OCI-LY7 (cell line): ENCODE measurements around the gene ACOT9. TPM values are rescaled to one million over a fixed set of nuclear protein-coding genes. Genes with fewer than 3 reads are reported as not detected.

ENCODE experiments used
- BruUV-seq: library from RNA; stranded (reverse); fragments of 400-500 nt; replicated peaks from 2 replicates; lab custom pipeline; 2021; lab: Mats Ljungman, UMichigan
- CTCF ChIA-PET: fragments of 300-600 bp; sonication (Branson Sonifier 250); formaldehyde crosslinking; loops from one replicate; lab custom pipeline; 2022; ENCODE audit warnings: antibody characterized with exemption; ENCODE audit not compliant: unreplicated experiment; lab: Charles Lee
- POLR2A ChIA-PET: fragments of 300-600 bp; sonication (Branson Sonifier 250); formaldehyde crosslinking; loops from one replicate; lab custom pipeline; 2022; ENCODE audit warnings: antibody characterized with exemption; lab: Charles Lee
- DNase-seq: peaks from one replicate; pipeline ENCODE4 v3.0.0-alpha.2; 2015; ENCODE audit warnings: low spot score
- H2AFZ ChIP-seq: fragments of 200-600 bp; sonication (generic), shearing (Covaris generic); 2 replicates; pipeline ENCODE4 v1.6.1; 2014; ENCODE audit warnings: mild to moderate bottlenecking, antibody characterized with exemption, low read length, moderate library complexity
- H3K27ac ChIP-seq: fragments of 200-600 bp; sonication (generic); 2 replicates; pipeline ENCODE4 v1.5.1; 2014; ENCODE audit warnings: mixed run types, low read depth, mild to moderate bottlenecking, moderate library complexity, low read length, inconsistent platforms; ENCODE audit not compliant: poor library complexity, severe bottlenecking
- H3K36me3 ChIP-seq: fragments of 200-600 bp; sonication (generic); 2 replicates; pipeline ENCODE4 v1.6.1; 2014; ENCODE audit warnings: mild to moderate bottlenecking, antibody characterized with exemption, low read length, moderate library complexity, mixed read lengths; ENCODE audit not compliant: insufficient read depth
- H3K4me1 ChIP-seq: fragments of 200-600 bp; sonication (generic); 2 replicates; pipeline ENCODE4 v1.5.1; 2014; ENCODE audit warnings: mild to moderate bottlenecking, low read length; ENCODE audit not compliant: insufficient read depth, poor library complexity, severe bottlenecking
- H3K4me2 ChIP-seq: fragments of 200-600 bp; sonication (generic); 2 replicates; pipeline ENCODE4 v1.6.1; 2014; ENCODE audit warnings: mild to moderate bottlenecking, low read length
- H3K4me3 ChIP-seq: fragments of 200-600 bp; sonication (generic); 2 replicates; pipeline ENCODE4 v1.5.1; 2014; ENCODE audit warnings: mild to moderate bottlenecking, low read depth, low read length; ENCODE audit not compliant: poor library complexity, severe bottlenecking
- H3K79me2 ChIP-seq: fragments of 200-600 bp; sonication (generic); 2 replicates; pipeline ENCODE4 v1.6.1; 2016; ENCODE audit warnings: low read depth, mild to moderate bottlenecking, low read length, moderate library complexity, mixed read lengths; ENCODE audit not compliant: insufficient read depth
- H3K9me2 ChIP-seq: fragments of 200-600 bp; sonication (generic); 2 replicates; pipeline ENCODE4 v1.6.1; 2016; ENCODE audit warnings: mild to moderate bottlenecking, low read length, mixed read lengths; ENCODE audit not compliant: insufficient read depth
- H3K9me3 ChIP-seq: fragments of 200-600 bp; sonication (generic); 2 replicates; pipeline ENCODE4 v1.6.1; 2014; ENCODE audit warnings: mild to moderate bottlenecking, mixed run types, low read length, mixed read lengths
- H4K20me1 ChIP-seq: fragments of 200-600 bp; sonication (generic); 2 replicates; pipeline ENCODE4 v1.6.1; 2014; ENCODE audit warnings: mild to moderate bottlenecking, antibody characterized with exemption, low read length, moderate library complexity, mixed read lengths; ENCODE audit not compliant: insufficient read depth
- EZH2phosphoT487 ChIP-seq: fragments of 200-600 bp; sonication (generic); IDR thresholded peaks from 2 replicates; pipeline ENCODE4 v1.6.1; 2018; ENCODE audit warnings: low read depth, borderline replicate concordance, mild to moderate bottlenecking, mixed run types, antibody characterized with exemption, low read length, moderate library complexity, mixed read lengths
- intact Hi-C: fragments of 100-400 bp; cut with micrococcal nuclease; formaldehyde crosslinking; loops from one replicate; pipeline ENCODE4 v1.10.0; 2022; ENCODE audit not compliant: unreplicated experiment
- total RNA-seq, 2 experiments: library from RNA; depleted of rRNA in 1 of 2; stranded (reverse); fragments of >200 nt in 1 of 2; shearing (Covaris generic) in 1 of 2; gene quantifications; 2 replicates each; pipeline ENCODE4 v1.2.3, GENCODE V29; 2014 to 2022
- TF ChIP-seq, protein P1 (sequence below): fragments of 200-600 bp; sonication (generic); conservative IDR thresholded peaks from 2 replicates; pipeline ENCODE4 v1.5.1; 2014; ENCODE audit warnings: mild to moderate bottlenecking, antibody characterized with exemption, low read length, moderate library complexity, mixed read lengths

ACOT9 gene
- total RNA-seq, 2 experiments from 2014 or later = 1.9 to 10.6 TPM

GRCh38 chrX:23754664-23755063 is 11.6 kb upstream of the ACOT9 start:
- BruUV-seq = no TSS peak

DNA sequence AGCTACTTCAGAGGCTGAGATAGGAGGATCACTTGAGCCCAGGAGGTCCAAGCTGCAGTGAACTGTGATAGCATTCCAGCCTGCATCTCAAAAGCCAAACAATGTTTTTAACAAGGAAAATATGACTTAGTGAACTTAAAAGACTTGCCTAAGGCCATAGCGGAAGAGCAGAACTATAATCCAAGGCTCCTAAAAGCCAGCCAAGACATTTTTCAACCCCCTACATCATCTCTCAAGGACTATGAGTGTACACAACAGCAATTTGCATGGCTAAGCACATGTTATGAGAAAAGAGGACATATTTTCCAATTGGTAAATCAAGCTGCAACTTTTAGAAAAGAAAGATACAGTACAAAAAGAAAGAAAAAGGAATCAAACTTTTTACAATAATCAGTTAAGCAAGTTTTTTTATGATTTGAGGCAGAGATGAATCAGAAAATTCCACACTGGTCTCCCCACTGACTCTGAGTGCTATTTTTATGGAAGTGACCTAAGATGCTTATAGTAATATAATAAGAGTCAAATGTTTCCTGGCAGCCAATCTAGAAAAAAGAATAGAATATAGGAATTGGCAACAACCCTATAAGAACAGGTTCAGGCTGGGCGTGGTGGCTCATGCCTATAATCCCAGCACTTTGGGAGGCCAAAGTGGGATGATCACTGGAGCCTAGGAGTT is 9.8 kb upstream of the ACOT9 start:
- no peak overlapping the region for H3K27ac ChIP-seq
- no peaks in the 10 kb centered on the region for H3K36me3 ChIP-seq
- TF ChIP-seq, protein P1, sequence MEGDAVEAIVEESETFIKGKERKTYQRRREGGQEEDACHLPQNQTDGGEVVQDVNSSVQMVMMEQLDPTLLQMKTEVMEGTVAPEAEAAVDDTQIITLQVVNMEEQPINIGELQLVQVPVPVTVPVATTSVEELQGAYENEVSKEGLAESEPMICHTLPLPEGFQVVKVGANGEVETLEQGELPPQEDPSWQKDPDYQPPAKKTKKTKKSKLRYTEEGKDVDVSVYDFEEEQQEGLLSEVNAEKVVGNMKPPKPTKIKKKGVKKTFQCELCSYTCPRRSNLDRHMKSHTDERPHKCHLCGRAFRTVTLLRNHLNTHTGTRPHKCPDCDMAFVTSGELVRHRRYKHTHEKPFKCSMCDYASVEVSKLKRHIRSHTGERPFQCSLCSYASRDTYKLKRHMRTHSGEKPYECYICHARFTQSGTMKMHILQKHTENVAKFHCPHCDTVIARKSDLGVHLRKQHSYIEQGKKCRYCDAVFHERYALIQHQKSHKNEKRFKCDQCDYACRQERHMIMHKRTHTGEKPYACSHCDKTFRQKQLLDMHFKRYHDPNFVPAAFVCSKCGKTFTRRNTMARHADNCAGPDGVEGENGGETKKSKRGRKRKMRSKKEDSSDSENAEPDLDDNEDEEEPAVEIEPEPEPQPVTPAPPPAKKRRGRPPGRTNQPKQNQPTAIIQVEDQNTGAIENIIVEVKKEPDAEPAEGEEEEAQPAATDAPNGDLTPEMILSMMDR = no peak
- TF ChIP-seq EZH2phosphoT487 = no peak
- ChIA-PET CTCF (no interaction called here), POLR2A (interaction anchor here (1.2 kb wide), 1 partner anchor 168 kb away, joined by 3 read pairs; no protein-coding TSS in a partner anchor)
- no peaks in the 10 kb centered on the region for H3K79me2 ChIP-seq
- no peak overlapping the region for H3K4me2 ChIP-seq
- DNase-seq = no peak
- no peaks in the 10 kb centered on the region for H3K9me3 ChIP-seq
- intact Hi-C loops = loop anchor here (10.0 kb wide), 1 partner anchor 58 kb away; no protein-coding TSS in a partner anchor
- BruUV-seq = no TSS peak
- no peak overlapping the region for H2AFZ ChIP-seq
- no peaks in the 10 kb centered on the region for H3K9me2 ChIP-seq
- no peaks in the 10 kb centered on the region for H4K20me1 ChIP-seq
- no peaks in the 10 kb centered on the region for H3K4me1 ChIP-seq
- H3K4me3 ChIP-seq = no peak overlapping the region

More at GRCh38 chrX:23754664-23755063, 11.6 kb upstream of the ACOT9 start:
- H2AFZ ChIP-seq = no peak overlapping the region
- no peaks in the 10 kb centered on the region for H3K36me3 ChIP-seq
- H3K9me2 ChIP-seq = no peaks in the 10 kb centered on the region
- ChIA-PET CTCF (no interaction called here), POLR2A (no interaction called here)
- no peak for DNase-seq
- no peaks in the 10 kb centered on the region for H3K9me3 ChIP-seq
- H3K4me2 ChIP-seq = no peak overlapping the region
- intact Hi-C loops = loop anchor here (10.0 kb wide), 1 partner anchor 60 kb away; no protein-coding TSS in a partner anchor
- no peak overlapping the region for H3K4me3 ChIP-seq
- no peaks in the 10 kb centered on the region for H3K4me1 ChIP-seq
- H3K79me2 ChIP-seq = no peaks in the 10 kb centered on the region
- no peak overlapping the region for H3K27ac ChIP-seq
- TF ChIP-seq EZH2phosphoT487 = no peak
- TF ChIP-seq, protein P1 = no peak
- no peaks in the 10 kb centered on the region for H4K20me1 ChIP-seq

DNA sequence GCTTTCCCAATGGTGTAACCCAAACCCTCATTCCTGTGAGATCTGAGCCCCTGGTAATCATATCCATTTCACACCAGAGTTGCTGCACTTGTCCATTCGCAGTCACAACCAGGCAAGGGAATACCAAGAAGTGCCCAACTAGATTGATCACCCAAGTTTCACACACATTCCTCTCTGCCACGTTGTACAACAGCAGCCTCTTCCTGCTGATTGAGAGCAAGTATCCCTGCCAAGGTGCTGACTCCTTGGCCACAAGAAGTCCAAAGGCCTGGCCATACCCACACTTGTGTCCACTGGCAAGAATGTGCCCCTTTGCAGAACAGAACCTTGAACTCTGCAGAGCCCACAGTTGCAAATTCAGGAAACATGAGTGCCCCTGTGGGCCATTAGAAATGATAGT is 6.5 kb upstream of the ACOT9 start:
- ChIA-PET POLR2A (no interaction called here), CTCF (no interaction called here)
- H3K36me3 ChIP-seq = no peaks in the 10 kb centered on the region
- no peaks in the 10 kb centered on the region for H3K9me2 ChIP-seq
- no peak overlapping the region for H3K4me2 ChIP-seq
- H3K9me3 ChIP-seq = no peaks in the 10 kb centered on the region
- no peak overlapping the region for H3K4me3 ChIP-seq
- peaks cover 4% of the 10 kb centered on the region for H3K4me1 ChIP-seq
- DNase-seq = no peak
- intact Hi-C loops = no loop called here
- H3K79me2 ChIP-seq = no peaks in the 10 kb centered on the region
- H2AFZ ChIP-seq = no peak overlapping the region
- BruUV-seq = no TSS peak
- H4K20me1 ChIP-seq = no peaks in the 10 kb centered on the region
- TF ChIP-seq EZH2phosphoT487 = no peak
- TF ChIP-seq, protein P1 = no peak
- H3K27ac ChIP-seq = no peak overlapping the region
